Measurements from ENCODE around the gene COL27A1. TPM values are rescaled to one million over a fixed set of nuclear protein-coding genes. Genes with fewer than 3 reads are reported as not detected.

COL27A1 gene
- total RNA-seq, 1 donor = 2.1 TPM

DNA sequence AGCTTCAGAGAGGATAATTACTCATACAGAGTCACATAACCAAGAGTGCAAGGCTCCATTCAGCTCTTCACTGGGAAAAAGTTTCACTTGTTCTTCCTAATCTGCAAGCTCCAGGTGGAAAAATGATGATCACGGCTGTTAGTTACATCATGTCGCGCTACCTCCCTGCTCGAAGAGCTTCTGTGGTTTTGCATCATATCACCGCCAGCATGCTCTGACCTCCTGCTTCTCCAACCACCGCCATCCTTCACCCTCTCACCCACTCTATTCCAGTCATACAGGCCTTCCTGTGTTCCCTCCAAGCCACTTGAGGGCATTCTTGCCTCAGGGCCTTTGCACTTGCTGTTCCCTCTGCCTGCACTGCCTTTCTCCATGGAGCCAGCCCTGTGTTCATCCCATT lies 47.1 kb downstream of the COL27A1 start:
- no peak for DNase-seq (ENCODE audit: low read depth)
- TF ChIP-seq CTCF (IDR thresholded peaks at IDR 0.05; ENCODE audit: insufficient read depth, low read length) = no peak
- no peak overlapping the region for H3K4me3 ChIP-seq (ENCODE audit: low read depth, low read length)

DNA sequence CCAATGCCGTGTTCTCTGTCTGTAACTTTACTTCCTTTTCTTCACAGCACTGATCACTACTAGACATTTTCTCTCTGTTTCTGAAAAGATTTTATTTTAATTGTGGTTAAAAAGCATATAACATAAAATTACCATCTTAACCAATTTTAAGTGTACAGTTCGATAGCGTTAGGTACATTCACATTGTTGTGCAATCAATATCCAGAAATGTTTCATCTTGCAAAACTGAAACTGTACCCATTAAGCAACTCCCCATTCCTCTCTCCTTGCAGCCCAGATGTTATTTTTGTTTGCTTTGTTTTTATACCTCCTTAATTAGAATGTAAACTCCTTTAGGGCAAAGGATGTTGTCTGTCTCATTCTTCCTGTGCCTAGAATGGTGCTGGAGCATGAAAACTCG lies 47.5 kb downstream of the COL27A1 start:
- no peak for DNase-seq (ENCODE audit: low read depth)
- H3K4me3 ChIP-seq (ENCODE audit: low read depth, low read length) = no peak overlapping the region
- TF ChIP-seq CTCF (IDR thresholded peaks at IDR 0.05; ENCODE audit: insufficient read depth, low read length) = no peak

DNA sequence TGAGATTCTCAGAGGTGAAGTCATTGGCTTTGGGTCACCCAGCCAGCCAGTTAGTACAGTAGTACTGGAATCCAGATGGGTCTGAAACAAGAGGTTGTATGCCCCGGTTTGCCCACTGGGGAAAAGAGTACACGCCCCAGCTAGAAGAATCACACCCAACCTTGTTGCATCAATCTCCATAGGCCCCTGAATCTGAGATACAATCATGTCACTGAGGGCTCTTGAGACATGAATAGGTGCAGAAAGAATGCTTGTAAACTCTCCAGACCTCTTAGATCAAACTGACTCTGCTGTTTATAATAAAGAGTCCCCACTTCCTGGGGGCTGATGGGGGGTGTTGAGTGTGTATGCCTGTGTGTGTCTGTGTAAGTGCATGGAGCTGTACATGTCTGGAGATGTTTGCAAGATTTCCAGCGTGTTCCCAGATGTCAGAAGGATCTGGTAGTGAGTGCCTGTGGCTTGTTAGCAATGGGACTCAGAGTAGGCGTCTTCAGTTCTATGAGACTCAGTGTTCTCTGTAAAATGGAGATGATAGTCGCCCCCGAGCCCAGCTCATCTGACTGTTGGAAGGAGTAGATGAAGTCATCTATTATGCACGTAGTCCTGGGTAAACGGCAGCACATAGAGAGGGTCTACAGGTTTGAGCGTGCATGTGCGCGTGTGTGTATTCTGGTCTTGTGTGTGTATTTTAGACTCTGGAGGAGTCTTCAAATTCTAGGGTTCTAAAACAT lies 48.2 kb downstream of the COL27A1 start:
- TF ChIP-seq CTCF (IDR thresholded peaks at IDR 0.05; ENCODE audit: insufficient read depth, low read length) = no peak
- H3K4me3 ChIP-seq (ENCODE audit: low read depth, low read length) = no peak overlapping the region
- DNase-seq (ENCODE audit: low read depth) = no peak

- no peak for DNase-seq (ENCODE audit: low read depth)
- H3K4me3 ChIP-seq (ENCODE audit: low read depth, low read length) = no peak overlapping the region
- TF ChIP-seq CTCF (IDR thresholded peaks at IDR 0.05; ENCODE audit: insufficient read depth, low read length) = no peak
Measured at GRCh38 chr9:114204265-114204664, 48.9 kb downstream of the COL27A1 start.

DNA sequence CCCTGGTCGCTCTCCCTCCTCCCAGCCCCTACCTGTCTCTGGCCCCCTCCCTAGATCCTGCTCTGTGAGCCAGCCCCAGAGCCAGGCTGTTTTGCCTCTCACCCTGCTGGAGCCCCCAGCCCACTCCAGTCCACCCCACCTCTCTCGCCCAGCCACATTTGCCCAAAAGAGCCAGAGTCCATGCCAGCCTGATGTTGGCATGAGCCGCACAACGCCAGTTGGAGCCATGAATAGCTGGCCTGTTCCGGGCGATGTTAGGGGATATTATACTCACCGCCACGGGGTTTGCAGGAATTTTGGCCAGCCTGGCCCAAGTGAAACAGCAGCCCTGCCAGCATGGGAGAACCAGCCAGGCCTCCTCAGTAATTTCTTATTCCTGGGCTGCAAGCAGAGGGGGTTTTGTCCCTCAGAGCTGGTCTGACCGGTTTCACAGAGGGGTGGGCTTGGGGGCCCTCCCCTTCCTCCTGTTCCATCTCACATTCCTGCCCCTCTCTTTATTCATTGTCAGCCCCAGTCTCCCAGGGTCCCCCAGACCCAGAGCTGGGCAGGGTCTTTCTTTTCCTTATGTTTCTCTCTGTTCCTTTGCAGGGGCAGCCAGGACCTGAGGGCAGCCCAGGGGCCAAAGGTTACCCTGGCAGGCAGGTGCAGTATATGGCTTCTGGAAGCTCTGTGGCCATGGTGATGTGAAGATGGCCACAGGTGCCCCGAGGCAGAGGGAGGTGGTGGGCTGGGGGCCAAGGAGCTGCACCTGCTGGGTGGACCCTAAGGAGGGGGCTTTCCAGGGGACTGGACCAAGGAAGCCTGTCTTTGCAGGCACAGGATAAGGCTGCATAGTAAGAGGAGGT lies 50.1 kb downstream of the COL27A1 start:
- no peak overlapping the region for H3K4me3 ChIP-seq (ENCODE audit: low read depth, low read length)
- TF ChIP-seq CTCF (IDR thresholded peaks at IDR 0.05; ENCODE audit: insufficient read depth, low read length) = no peak
- no peak for DNase-seq (ENCODE audit: low read depth)

DNA sequence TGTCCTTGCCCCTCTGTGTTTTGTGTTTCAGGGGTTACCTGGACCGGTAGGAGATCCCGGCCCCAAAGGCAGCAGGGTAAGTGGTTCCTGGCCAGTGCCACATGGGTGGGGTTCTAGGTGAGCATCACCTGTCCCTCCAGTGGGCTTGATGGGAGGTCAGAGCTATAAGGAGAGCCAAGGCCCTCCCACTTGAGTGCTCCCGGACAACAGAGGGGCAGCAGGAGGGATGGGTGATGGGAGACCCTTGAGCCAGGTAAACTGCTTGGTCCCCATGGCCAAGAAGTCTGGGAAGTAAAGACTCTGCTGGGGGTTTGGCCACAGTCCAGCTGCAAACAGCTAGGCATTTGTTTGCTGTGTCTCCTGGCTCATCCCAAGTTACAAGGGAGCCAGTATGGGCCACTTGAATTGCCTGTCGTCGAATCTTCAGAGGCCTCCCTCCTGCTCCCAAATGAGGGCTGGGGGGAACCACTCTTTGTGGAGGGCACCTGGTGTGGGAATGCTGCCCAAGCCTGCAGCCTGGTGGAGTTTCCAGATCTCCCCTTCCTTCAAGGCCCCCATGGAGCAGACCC lies 51.0 kb downstream of the COL27A1 start:
- DNase-seq (ENCODE audit: low read depth) = no peak
- H3K4me3 ChIP-seq (ENCODE audit: low read depth, low read length) = no peak overlapping the region
- TF ChIP-seq CTCF (IDR thresholded peaks at IDR 0.05; ENCODE audit: insufficient read depth, low read length) = no peak

All from fibroblast of the aortic adventitia (primary cell).